ENCODE results near the gene UBE2O.
A peak's percentile ranks its signal among the peaks of the same experiment; 100 is the strongest.

Gene UBE2O

GRCh38 chr17:76383546-76384221 is 69.3 kb downstream of the UBE2O start (continued):
- peak; percentile 80 for TF ChIP-seq ZBTB7A (tag by site-specific recombination; IDR thresholded peaks at IDR 0.05; ENCODE audit: low read depth)
- TF ChIP-seq ZNF184 (tag by site-specific recombination; IDR thresholded peaks at IDR 0.05), result no peak
- peak; percentile 51; the same call in 1 of the 2 replicates for TF ChIP-seq SP7 (tag by site-specific recombination; IDR thresholded peaks at IDR 0.05)
- TF ChIP-seq ZNF830 (tag by site-specific recombination; IDR thresholded peaks at IDR 0.05; ENCODE audit: low read depth), result no peak
- no peak for TF ChIP-seq MYNN (tag by site-specific recombination; IDR thresholded peaks at IDR 0.05; ENCODE audit: borderline replicate concordance)
- TF ChIP-seq ZNF621 (tag by site-specific recombination; IDR thresholded peaks at IDR 0.05), result no peak
- peak; percentile 72 for TF ChIP-seq ZBTB8A (tag by site-specific recombination; IDR thresholded peaks at IDR 0.05)
- no peak for TF ChIP-seq YY2 (tag by site-specific recombination; IDR thresholded peaks at IDR 0.05)
- TF ChIP-seq GLIS2 (tag by site-specific recombination; IDR thresholded peaks at IDR 0.05), result peak; percentile 89
- no peak for TF ChIP-seq ZNF600 (tag by site-specific recombination; IDR thresholded peaks at IDR 0.05)
- TF ChIP-seq ZNF341 (tag by site-specific recombination; IDR thresholded peaks at IDR 0.05; ENCODE audit: low read depth), result no peak
- no peak for TF ChIP-seq ZBTB21 (tag by site-specific recombination; IDR thresholded peaks at IDR 0.05)
- no peak for TF ChIP-seq ZNF23 (tag by site-specific recombination; IDR thresholded peaks at IDR 0.05; ENCODE audit: borderline replicate concordance)
- TF ChIP-seq, protein P1, sequence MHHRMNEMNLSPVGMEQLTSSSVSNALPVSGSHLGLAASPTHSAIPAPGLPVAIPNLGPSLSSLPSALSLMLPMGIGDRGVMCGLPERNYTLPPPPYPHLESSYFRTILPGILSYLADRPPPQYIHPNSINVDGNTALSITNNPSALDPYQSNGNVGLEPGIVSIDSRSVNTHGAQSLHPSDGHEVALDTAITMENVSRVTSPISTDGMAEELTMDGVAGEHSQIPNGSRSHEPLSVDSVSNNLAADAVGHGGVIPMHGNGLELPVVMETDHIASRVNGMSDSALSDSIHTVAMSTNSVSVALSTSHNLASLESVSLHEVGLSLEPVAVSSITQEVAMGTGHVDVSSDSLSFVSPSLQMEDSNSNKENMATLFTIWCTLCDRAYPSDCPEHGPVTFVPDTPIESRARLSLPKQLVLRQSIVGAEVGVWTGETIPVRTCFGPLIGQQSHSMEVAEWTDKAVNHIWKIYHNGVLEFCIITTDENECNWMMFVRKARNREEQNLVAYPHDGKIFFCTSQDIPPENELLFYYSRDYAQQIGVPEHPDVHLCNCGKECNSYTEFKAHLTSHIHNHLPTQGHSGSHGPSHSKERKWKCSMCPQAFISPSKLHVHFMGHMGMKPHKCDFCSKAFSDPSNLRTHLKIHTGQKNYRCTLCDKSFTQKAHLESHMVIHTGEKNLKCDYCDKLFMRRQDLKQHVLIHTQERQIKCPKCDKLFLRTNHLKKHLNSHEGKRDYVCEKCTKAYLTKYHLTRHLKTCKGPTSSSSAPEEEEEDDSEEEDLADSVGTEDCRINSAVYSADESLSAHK (tag by site-specific recombination; IDR thresholded peaks at IDR 0.05), result no peak
- no peak for TF ChIP-seq ZNF658 (tag by site-specific recombination; IDR thresholded peaks at IDR 0.05)
- no peak for TF ChIP-seq BCL11A (tag by site-specific recombination; IDR thresholded peaks at IDR 0.05; ENCODE audit: low read depth)
- no peak for TF ChIP-seq AEBP2 (tag by site-specific recombination; IDR thresholded peaks at IDR 0.05; ENCODE audit: borderline replicate concordance)
- no peak for TF ChIP-seq ZNF148 (tag by site-specific recombination; IDR thresholded peaks at IDR 0.05; ENCODE audit: borderline replicate concordance)
- no peak for TF ChIP-seq ZNF132 (tag by site-specific recombination; IDR thresholded peaks at IDR 0.05; ENCODE audit: borderline replicate concordance)
- TF ChIP-seq ZNF426 (tag by site-specific recombination; IDR thresholded peaks at IDR 0.05), result no peak
- no peak; the same call in 1 of the 2 replicates for TF ChIP-seq ZNF366 (tag by site-specific recombination; conservative IDR thresholded peaks at IDR 0.05)
- peak; percentile 6; the same call in 1 of the 2 replicates for TF ChIP-seq SP2 (tag by site-specific recombination; IDR thresholded peaks at IDR 0.05)
- TF ChIP-seq ZNF140 (tag by site-specific recombination; IDR thresholded peaks at IDR 0.05), result no peak
- no peak for TF ChIP-seq ZNF701 (tag by site-specific recombination; IDR thresholded peaks at IDR 0.05)
- no peak for TF ChIP-seq HOXA7 (CRISPR knock-in tag; IDR thresholded peaks at IDR 0.05; ENCODE audit: borderline replicate concordance)
- TF ChIP-seq ZNF704 (tag by site-specific recombination; IDR thresholded peaks at IDR 0.05), result no peak
- no peak for TF ChIP-seq KLF7 (tag by site-specific recombination; IDR thresholded peaks at IDR 0.05; ENCODE audit: borderline replicate concordance)
- TF ChIP-seq, protein P2, sequence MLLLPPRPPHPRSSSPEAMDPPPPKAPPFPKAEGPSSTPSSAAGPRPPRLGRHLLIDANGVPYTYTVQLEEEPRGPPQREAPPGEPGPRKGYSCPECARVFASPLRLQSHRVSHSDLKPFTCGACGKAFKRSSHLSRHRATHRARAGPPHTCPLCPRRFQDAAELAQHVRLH (tag by site-specific recombination; IDR thresholded peaks at IDR 0.05), result no peak
- no peak for TF ChIP-seq ATF2 (tag by site-specific recombination; IDR thresholded peaks at IDR 0.05; ENCODE audit: low read depth)
- no peak for TF ChIP-seq FEZF1 (tag by site-specific recombination; IDR thresholded peaks at IDR 0.05)
- TF ChIP-seq ZNF585B (tag by site-specific recombination; IDR thresholded peaks at IDR 0.05), result no peak
- TF ChIP-seq ZFP41 (tag by site-specific recombination; IDR thresholded peaks at IDR 0.05; ENCODE audit: borderline replicate concordance), result no peak
